GM12878 (cell line): ENCODE measurements around the gene USP15. TPM values are rescaled to one million over a fixed set of nuclear protein-coding genes. Genes with fewer than 3 reads are reported as not detected.

Experiments used
- ATAC-seq: fragments of 200-7000 bp; cut with Tn5 transposase; 3 replicates; pipeline ENCODE4 v1.9.1; 2020; ENCODE audit warnings: mild to moderate bottlenecking, moderate library complexity
- BruUV-seq: library from RNA; stranded (reverse); fragments of 400-500 nt; replicated peaks from 2 replicates; lab custom pipeline; 2021; lab: Mats Ljungman, UMichigan
- CTCF ChIA-PET: fragments of 300-600 bp; sonication (Branson Sonifier 250); formaldehyde crosslinking; extraction: SDS; loops from one replicate; lab custom pipeline; 2021; ENCODE audit warnings: inconsistent platforms; lab: Yijun Ruan, JAX
- POLR2A ChIA-PET: fragments of 350-600 bp; formaldehyde crosslinking; extraction: SDS; loops from one replicate; lab custom pipeline; 2021; ENCODE audit warnings: inconsistent platforms; lab: Charles Lee
- RAD21 ChIA-PET: fragments of 300-600 bp; sonication (Branson Sonifier 250); formaldehyde crosslinking; loops from one replicate; lab custom pipeline; 2023; ENCODE audit warnings: antibody characterized with exemption; ENCODE audit not compliant: unreplicated experiment; lab: Charles Lee
- SMC1A ChIA-PET: fragments of 300-600 bp; sonication (Branson Sonifier 250); formaldehyde crosslinking; loops from one replicate; lab custom pipeline; 2023; ENCODE audit not compliant: unreplicated experiment, uncharacterized antibody; lab: Charles Lee
- DNase-seq: peaks from one replicate; pipeline ENCODE4 v3.0.0-alpha.2; 2011; ENCODE audit warnings: low read depth, low spot score
- FAIRE-seq: peaks from 3 replicates; lab custom pipeline; 2011; peaks lifted over from hg19 to GRCh38; lab: Jason Lieb, UNC
- H2AFZ ChIP-seq: 2 replicates; pipeline ENCODE4 v1.6.0; 2011; ENCODE audit warnings: low read depth, low read length, control low read depth; ENCODE audit not compliant: control insufficient read depth
- H3K27ac ChIP-seq: 2 replicates; pipeline ENCODE4 v1.5.1; 2011; ENCODE audit warnings: control low read depth; ENCODE audit not compliant: control insufficient read depth, insufficient read depth
- H3K27me3 ChIP-seq, 2 experiments: replicated peaks in 1 of 2; 2 replicates each; pipeline versions ENCODE4 v1.6.0 to v1.6.1; 2011; ENCODE audit warnings: low read length in 1 of 2; ENCODE audit not compliant: control insufficient read depth in 2 of 2, insufficient read depth in 2 of 2
- H3K36me3 ChIP-seq, 2 experiments: 2 replicates each; pipeline ENCODE4 v1.5.1; 2011; ENCODE audit warnings: low read length in 1 of 2; ENCODE audit not compliant: control insufficient read depth in 2 of 2, insufficient read depth in 2 of 2
- H3K4me1 ChIP-seq: 2 replicates; pipeline ENCODE4 v1.6.1; 2011; ENCODE audit warnings: mild to moderate bottlenecking, low read length, moderate library complexity, mixed read lengths; ENCODE audit not compliant: control insufficient read depth, insufficient read depth
- H3K4me2 ChIP-seq: 2 replicates; pipeline ENCODE4 v1.6.0; 2011; ENCODE audit warnings: control low read depth; ENCODE audit not compliant: control insufficient read depth, insufficient read depth
- H3K4me3 ChIP-seq: fragments of 200-600 bp; sonication (generic); 2 replicates; pipeline ENCODE4 v1.5.1; 2016
- H3K79me2 ChIP-seq: 2 replicates; pipeline ENCODE4 v1.6.0; 2011; ENCODE audit warnings: low read length; ENCODE audit not compliant: control insufficient read depth, insufficient read depth
- H3K9ac ChIP-seq: 2 replicates; pipeline ENCODE4 v1.8.0; 2011; ENCODE audit warnings: low read length, control low read depth, mixed read lengths; ENCODE audit not compliant: control insufficient read depth, insufficient read depth
- H3K9me3 ChIP-seq: replicated peaks from 3 replicates; pipeline ENCODE4 v1.5.1; 2011; ENCODE audit warnings: mild to moderate bottlenecking, low read length; ENCODE audit not compliant: control insufficient read depth, insufficient read depth
- H4K20me1 ChIP-seq: 2 replicates; pipeline ENCODE4 v1.6.0; 2011; ENCODE audit not compliant: control insufficient read depth, insufficient read depth
- CEBPZ ChIP-seq: fragments of 150-350 bp; IDR thresholded peaks from 2 replicates; pipeline ENCODE4 v1.6.1; 2016; ENCODE audit warnings: low read depth, low read length
- EP300 ChIP-seq, 2 experiments: fragments of 150-350 bp in 1 of 2; IDR thresholded peaks; 2 replicates each; pipeline ENCODE4 v1.6.1; 2011 to 2012; ENCODE audit warnings: low read depth in 2 of 2, low read length in 2 of 2, borderline replicate concordance in 1 of 2, improper control_type of control experiment in 1 of 2, inconsistent platforms in 1 of 2; ENCODE audit not compliant: control insufficient read depth in 1 of 2
- IKZF2 ChIP-seq, 2 experiments: fragments of 450-650 bp; IDR thresholded peaks; 2 replicates each; pipeline ENCODE4 v1.6.1; 2017; ENCODE audit warnings: mild to moderate bottlenecking in 2 of 2, moderate library complexity in 2 of 2
- RUNX3 ChIP-seq: IDR thresholded peaks from 2 replicates; pipeline ENCODE4 v1.6.1; 2012; ENCODE audit warnings: low read length, inconsistent platforms
- TARDBP ChIP-seq: IDR thresholded peaks from 2 replicates; pipeline ENCODE4 v1.6.1; 2016; ENCODE audit warnings: borderline replicate concordance
- WGBS: methylation state at CpG from one replicate; pipeline ENCODE4 v1.1.6; 2016; ENCODE audit warnings: low lambda C conversion rate; ENCODE audit not compliant: insufficient replicate concordance, insufficient coverage; ENCODE audit errors: missing lambda C conversion rate; 5-methylcytosine and 5-hydroxymethylcytosine counted together
- in situ Hi-C: fragments of 300-500 bp; cut with MboI; formaldehyde crosslinking; loops from 9 replicates; pipeline ENCODE4 v1.14.3; 2018; ENCODE audit warnings: mixed read lengths
- intact Hi-C: fragments of 100-400 bp; cut with micrococcal nuclease; formaldehyde crosslinking; loops from one replicate; pipeline ENCODE4 v1.14.2; 2022; ENCODE audit not compliant: unreplicated experiment
- polyA plus RNA-seq, 11 experiments: library from polyadenylated mRNA; depleted of rRNA in 4 of 11; unstranded in 6 of 11; stranded (reverse) in 5 of 11; fragments of >200 nt; fragmentation: Nextera tagmentation in 4 of 11; fragmentation: Illumina TruSeq in 1 of 11; extraction: Ambion mirVana in 4 of 11; extraction: Trizol in 1 of 11; gene quantifications; 1 replicate in 1 of 11; 2 replicates in 10 of 11; pipeline versions ENCODE4 v1.2.1 to v1.2.3, GENCODE V29; 2011 to 2016; ENCODE audit warnings: inconsistent platforms in 2 of 11, missing spikeins in 2 of 11, low read depth in 1 of 11
- total RNA-seq, 4 experiments: library from RNA; depleted of rRNA in 3 of 4; stranded (reverse); fragments of >200 nt in 3 of 4; fragmentation: Illumina TruSeq in 1 of 4; extraction: Trizol in 1 of 4; gene quantifications; 2 replicates each; pipeline versions ENCODE4 v1.2.1 to v1.2.3, GENCODE V29; 2013 to 2021

The USP15 gene
- total and polyA plus RNA-seq, 10 of the 15 experiments (the other 5 are each of a cell fraction or from before 2014, with no cell fraction given) = 57.6 to 101 (median 90.2) TPM

- 6% methylated on average over 2 of the region's 2 CpGs for WGBS
- Histone ChIP-seq H3K79me2 (peaks cover 89% of the 10 kb centered on the region), H3K4me3 (peak overlapping the region; percentile 99; the same call in 1 of the 2 replicates), H3K27ac (peak overlapping the region; percentile 34; the same call in 1 of the 2 replicates), H3K9ac (no peak overlapping the region; the same call in 1 of the 2 replicates), H2AFZ (no peak overlapping the region), H3K4me1 (peaks cover 22% of the 10 kb centered on the region), H3K27me3 (no peaks in the 10 kb centered on the region), H3K4me2 (peak overlapping the region; percentile 80), H3K36me3 (no peaks in the 10 kb centered on the region), H3K9me3 (no peaks in the 10 kb centered on the region), H4K20me1 (no peaks in the 10 kb centered on the region)
- ChIA-PET SMC1A (no interaction called here), POLR2A (no interaction called here), CTCF (no interaction called here), RAD21 (no interaction called here)
- TF ChIP-seq IKZF2 (IDR thresholded peaks at IDR 0.05) = no peak
- TF ChIP-seq RUNX3 = no peak
- TF ChIP-seq EP300 (IDR thresholded peaks at IDR 0.05; ENCODE audit: borderline replicate concordance in 1 of 2, control insufficient read depth in 1 of 2, low read depth in 2 of 2, low read length in 2 of 2) = no peak
- no peak for TF ChIP-seq CEBPZ
- TF ChIP-seq TARDBP = no peak
- ATAC-seq (no peak), FAIRE-seq (no peak), DNase-seq (no peak)
- in situ Hi-C loops (no loop called here), intact Hi-C loops (loop anchor here (5.0 to 10.0 kb wide), 3 partner anchors 39 to 542 kb away; no protein-coding TSS in a partner anchor)
- no TSS peak for BruUV-seq
Observed at GRCh38 chr12:62263232-62263631, 3.0 kb downstream of the USP15 start.
